ENCODE measurements around the gene NAGA. TPM values are rescaled to one million over a fixed set of nuclear protein-coding genes. Genes with fewer than 3 reads are reported as not detected.

Gene NAGA
- total RNA-seq: 58.4 and 59.1 TPM in 2 replicates

DNA sequence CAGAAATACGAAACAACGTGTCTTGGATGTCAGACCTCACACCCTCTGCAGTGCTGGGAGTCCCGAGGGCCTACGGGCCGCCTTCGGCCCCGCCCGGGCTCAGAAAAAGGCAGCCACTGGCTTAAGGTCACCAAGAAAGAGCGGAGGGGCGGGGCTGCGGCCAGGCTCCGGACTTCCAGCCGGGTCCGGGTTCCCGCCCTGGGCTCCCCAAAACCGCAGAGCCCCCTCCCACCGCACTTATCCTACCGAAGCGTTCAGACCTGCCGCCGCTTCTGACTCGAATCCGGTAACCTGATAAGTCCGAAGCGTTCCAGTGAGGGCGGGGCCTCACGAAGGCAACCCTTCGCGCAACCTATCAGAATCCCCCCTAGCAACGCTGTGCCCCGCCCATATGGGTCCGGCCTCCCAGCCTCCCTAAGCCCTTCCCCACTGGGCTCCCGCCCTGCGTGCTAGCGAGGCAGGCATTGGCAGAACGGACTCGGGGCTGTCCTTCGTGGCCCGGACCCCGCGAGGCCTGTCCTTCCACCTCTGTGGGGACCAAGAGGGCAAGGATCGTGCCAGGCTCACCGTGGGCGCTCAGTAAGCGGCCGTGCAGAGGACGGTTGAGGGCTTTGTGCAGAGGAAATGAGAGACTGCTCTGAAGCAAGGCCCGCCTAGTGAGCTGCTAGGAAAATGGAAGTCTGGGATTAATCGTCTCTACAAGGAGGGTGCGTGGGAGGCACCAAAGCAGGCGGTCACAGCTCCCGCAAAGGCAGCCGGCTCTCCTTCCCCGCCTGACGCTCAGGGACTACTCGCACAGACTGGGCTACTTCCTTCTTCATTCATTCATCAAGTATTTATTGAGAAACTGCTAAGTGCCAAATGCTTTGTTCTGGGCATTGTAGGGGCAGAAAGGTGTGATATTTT is at the start of gene NAGA:
Gene NAGA, minus strand, starts transcription at position 296 of the 906 bp plus-strand sequence. CDS start 515 bp downstream, outside the sequence.

DNA sequence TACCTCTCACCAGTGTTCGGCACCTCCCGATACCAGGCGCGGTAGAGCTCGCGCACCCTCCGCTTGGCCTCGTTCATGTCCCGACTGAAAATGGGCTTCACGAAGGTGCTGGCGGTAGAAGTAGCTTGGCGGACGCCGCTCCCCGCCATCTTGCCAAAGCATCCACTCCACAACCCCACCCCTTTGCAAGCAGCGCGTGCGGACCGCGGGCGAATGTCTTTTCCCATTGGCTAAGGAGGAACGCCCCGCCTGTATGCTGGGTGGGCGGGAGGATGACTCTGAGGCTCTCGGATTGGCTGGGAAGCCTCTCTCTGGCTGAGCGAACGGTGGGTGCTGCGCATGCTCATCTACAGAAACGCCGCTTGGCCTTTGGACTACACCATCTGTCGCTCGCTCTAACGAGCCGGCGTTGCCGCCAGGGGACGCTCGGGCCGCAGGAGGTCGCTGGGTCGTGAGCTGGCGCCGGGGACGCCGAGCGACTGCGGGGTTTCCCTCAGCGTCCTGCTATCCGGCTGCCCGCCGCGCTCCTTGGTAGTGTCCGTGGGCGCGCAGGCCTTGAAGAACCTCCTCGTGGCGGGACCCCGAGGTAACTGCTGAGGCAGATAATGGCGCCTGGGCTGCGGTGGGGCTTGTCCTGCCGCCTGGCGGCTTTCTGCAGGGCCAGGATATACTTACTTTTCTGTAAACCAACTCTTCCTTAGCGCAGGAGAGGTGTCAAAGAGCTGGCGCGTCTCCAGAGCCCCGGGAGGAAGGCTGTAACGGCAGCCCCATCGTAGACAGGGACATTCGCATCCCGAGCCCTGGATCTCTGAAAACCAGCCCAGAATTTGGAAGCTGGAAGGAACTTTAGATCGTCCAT is 20.2 kb upstream of the NAGA start, which contains the start of gene NDUFA6:
Gene NDUFA6, minus strand, starts transcription at position 177 of the 859 bp plus-strand sequence. Its CDS starts 28 bp downstream, at position 149.

DNA sequence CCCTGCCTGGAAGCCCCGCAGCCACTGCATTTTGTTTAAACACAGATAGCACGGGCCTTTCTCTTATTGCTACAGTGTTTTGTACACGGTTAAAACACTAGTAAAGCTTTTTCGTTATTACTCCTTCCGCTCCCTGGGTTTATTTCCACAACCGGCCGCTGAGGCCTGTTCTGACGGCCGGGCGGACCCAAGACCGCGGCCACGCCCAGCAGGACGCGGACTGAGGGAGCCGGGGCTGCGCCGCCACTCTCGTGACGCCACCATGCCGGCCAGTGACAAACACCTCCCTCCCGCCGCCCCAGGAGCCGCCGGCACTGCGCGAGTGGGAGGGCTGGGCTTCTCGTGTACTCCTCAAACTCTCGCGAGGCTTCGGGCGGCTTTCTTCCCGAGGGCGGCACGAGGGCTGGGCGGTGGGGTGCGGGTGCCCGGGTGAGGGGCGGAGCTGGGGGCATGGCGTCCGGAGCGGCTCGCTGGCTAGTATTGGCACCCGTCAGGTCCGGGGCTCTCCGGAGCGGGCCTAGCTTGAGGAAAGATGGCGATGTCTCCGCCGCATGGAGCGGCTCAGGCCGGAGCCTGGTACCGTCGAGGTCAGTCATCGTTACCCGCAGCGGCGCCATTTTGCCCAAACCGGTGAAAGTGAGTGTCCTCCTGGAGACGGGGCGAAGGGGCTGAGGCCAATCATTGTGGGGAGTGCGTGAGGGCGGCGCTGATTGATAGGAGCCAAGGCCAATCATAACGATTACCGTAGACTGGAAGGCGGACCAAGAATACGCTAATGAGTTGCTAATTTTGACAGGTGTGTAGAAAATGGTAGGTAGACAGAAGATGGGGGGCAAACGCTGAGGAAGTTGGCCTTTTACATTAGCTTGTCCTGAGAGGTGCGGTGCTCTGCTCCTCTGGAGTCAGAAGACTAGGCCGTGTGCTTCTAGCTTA is 9.0 kb upstream of the NAGA start, which contains the start of gene SMDT1:
Gene SMDT1, plus strand, starts transcription at position 382 of the 933 bp plus-strand sequence. Its CDS starts 69 bp downstream, at position 451.

DNA sequence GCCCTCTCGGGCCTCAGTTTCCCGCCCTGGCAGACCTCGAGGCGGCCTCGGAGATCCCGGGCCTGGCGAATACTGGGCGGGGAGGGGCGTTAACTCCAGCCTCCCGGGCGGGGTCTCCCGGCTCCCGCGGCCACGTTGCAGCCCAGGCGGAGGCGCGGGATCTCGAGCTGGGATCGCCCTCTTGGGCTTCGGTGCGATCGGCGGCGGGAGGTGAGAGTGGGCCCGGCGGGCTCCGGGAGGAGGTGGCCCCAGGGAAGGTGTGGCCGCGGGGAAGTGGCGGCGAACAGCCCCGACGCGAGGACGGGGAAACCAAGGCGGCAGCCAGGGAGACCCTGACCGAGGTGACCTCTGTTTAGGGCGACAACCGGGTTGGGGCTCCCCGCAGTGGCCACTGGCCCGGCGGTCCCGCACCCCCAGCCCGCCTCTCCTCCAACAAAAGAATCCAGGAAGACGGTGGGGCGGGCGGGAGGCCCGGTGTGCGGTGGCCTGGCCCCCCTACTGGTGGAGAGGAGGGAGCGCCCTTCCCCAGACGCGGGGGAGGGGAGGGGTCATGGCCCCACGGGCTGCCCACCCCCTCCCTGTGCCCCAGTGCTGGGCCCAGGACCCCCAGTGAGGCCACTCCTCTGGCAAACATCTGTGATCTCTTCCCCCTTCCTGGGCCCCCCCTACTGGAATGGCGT is 3.7 kb upstream of the NAGA start, which contains the start of gene PHETA2:
Gene PHETA2, plus strand, starts transcription at position 117 of the 680 bp plus-strand sequence. CDS start 3,046 bp downstream, outside the sequence.

Other genes starting within 250 kb of the NAGA start
- gene SREBF2, start 237.7 kb downstream of the NAGA start, total RNA-seq: 60.7 and 83.5 TPM in 2 replicates
- gene SHISA8, start 155.7 kb downstream of the NAGA start, total RNA-seq: not detected in 2 replicates
- gene TNFRSF13C, start 144.0 kb downstream of the NAGA start, total RNA-seq: 0.15 and 0.17 TPM in 2 replicates
- 3.5 and 33.3 TPM in 2 replicates for gene CENPM, start 123.7 kb downstream of the NAGA start, total RNA-seq
- gene SEPTIN3, start 101.4 kb downstream of the NAGA start, total RNA-seq: under 0.01 and 0.33 TPM in 2 replicates
- gene WBP2NL, start 72.0 kb downstream of the NAGA start, total RNA-seq: 0.73 and 1.7 TPM in 2 replicates
- 14.1 and 26.8 TPM in 2 replicates for gene PHETA2, start 3.4 kb upstream of the NAGA start, total RNA-seq
- 4.1 and 6.7 TPM in 2 replicates for gene SMDT1, start 8.9 kb upstream of the NAGA start, total RNA-seq
- 34.6 and 86.8 TPM in 2 replicates for gene NDUFA6, start 20.0 kb upstream of the NAGA start, total RNA-seq
- gene CYP2D6, start 60.0 kb upstream of the NAGA start, total RNA-seq: 0.15 and 0.33 TPM in 2 replicates
- gene TCF20, start 199.8 kb upstream of the NAGA start, total RNA-seq: 25.5 and 26.3 TPM in 2 replicates

Measured in smooth muscle cell of trachea (primary cell).